ENCODE measurements around the gene SREK1IP1. TPM values are rescaled to one million over a fixed set of nuclear protein-coding genes. Genes with fewer than 3 reads are reported as not detected.

Gene SREK1IP1
- total RNA-seq, 1 experiment from 2014 or later: 21.9 TPM

GRCh38 chr5:64670277-64670676, 98.2 kb downstream of the SREK1IP1 start:
- intact Hi-C loops (cut with micrococcal nuclease; ENCODE audit: unreplicated experiment): no loop called here
- H3K36me3 ChIP-seq (ENCODE audit: control insufficient read depth, insufficient read depth, low read length): no peaks in the 10 kb centered on the region
- H3K27me3 Mint-ChIP-seq (ENCODE audit: insufficient read depth, unreplicated experiment): peaks cover 2% of the 10 kb centered on the region
- peaks cover 6% of the 10 kb centered on the region for H3K4me1 Mint-ChIP-seq (ENCODE audit: low read depth, unreplicated experiment)
- no peak for TF ChIP-seq CTCF (IDR thresholded peaks at IDR 0.05; ENCODE audit: insufficient read depth in 1 of 2, low read depth in 1 of 2, low read length in 1 of 2, severe bottlenecking in 1 of 2, unreplicated experiment in 1 of 2)
- no peaks in the 10 kb centered on the region for H3K27me3 ChIP-seq (replicated peaks; ENCODE audit: control insufficient read depth, insufficient read depth, low read length)
- CTCF ChIA-PET: no interaction called here
- no peak overlapping the region for H3K27ac Mint-ChIP-seq (ENCODE audit: unreplicated experiment)
- no peak for DNase-seq
- H3K9me3 Mint-ChIP-seq (ENCODE audit: unreplicated experiment): no peaks in the 10 kb centered on the region
- POLR2A ChIA-PET: no interaction called here
- H3K4me3 Mint-ChIP-seq (ENCODE audit: unreplicated experiment): no peak overlapping the region
- no peaks in the 10 kb centered on the region for H3K9me3 ChIP-seq
- H3K36me3 Mint-ChIP-seq (ENCODE audit: insufficient read depth, unreplicated experiment): no peaks in the 10 kb centered on the region
- H3K4me3 ChIP-seq (ENCODE audit: low read depth, low read length): no peak overlapping the region
- no TSS peak for BruUV-seq (replicated peaks)
- H3K4me1 ChIP-seq: peaks cover 10% of the 10 kb centered on the region

Other genes with a start within 250 kb of the SREK1IP1 start
- not detected in 2 replicates for gene SHISAL2B, start 78.2 kb downstream of the SREK1IP1 start, total RNA-seq (2022)
- gene CWC27, start 239 bp upstream of the SREK1IP1 start, total RNA-seq (2022): 32.9 TPM in 2 replicates

Data from Caco-2 (cell line).